HG03060 (cell line): ENCODE results near the gene PIAS1.
"Not testable (repeated sequence)": the region's sequence is repeated elsewhere in the genome, so short reads cannot be mapped to it uniquely, and the experiment has no call there.

ENCODE experiments used
- ATAC-seq: cut with Tn5 transposase; IDR thresholded peaks from one replicate; pipeline ENCODE4 v1.9.1; 2021; ENCODE audit warnings: low read depth, moderate number of reproducible peaks; ENCODE audit not compliant: unreplicated experiment

The PIAS1 gene

GRCh38 chr15:68113273-68113672 is 59.2 kb downstream of the PIAS1 start:
- no peak for ATAC-seq

GRCh38 chr15:68113751-68114150 is 59.6 kb downstream of the PIAS1 start:
- no peak for ATAC-seq

- no peak for ATAC-seq
Measured at GRCh38 chr15:68114356-68114755, 60.2 kb downstream of the PIAS1 start.

- ATAC-seq: no peak
Measured at GRCh38 chr15:68114840-68115239, 60.7 kb downstream of the PIAS1 start.

GRCh38 chr15:68124700-68125099 is 70.6 kb downstream of the PIAS1 start:
- no peak for ATAC-seq

GRCh38 chr15:68126396-68126795 is 72.3 kb downstream of the PIAS1 start:
- no peak for ATAC-seq

- no peak for ATAC-seq
Measured at GRCh38 chr15:68129072-68129471, 75.0 kb downstream of the PIAS1 start.

- ATAC-seq: no peak
Measured at GRCh38 chr15:68130851-68131250, 76.7 kb downstream of the PIAS1 start.

- ATAC-seq: no peak
Measured at GRCh38 chr15:68137096-68137495, 83.0 kb downstream of the PIAS1 start.

GRCh38 chr15:68143129-68143528 is 89.0 kb downstream of the PIAS1 start:
- no peak for ATAC-seq

- ATAC-seq: no peak
Measured at GRCh38 chr15:68143785-68144184, 89.7 kb downstream of the PIAS1 start.

- ATAC-seq: no peak
Measured at GRCh38 chr15:68145706-68146105, 91.6 kb downstream of the PIAS1 start.

GRCh38 chr15:68148039-68148438 is 93.9 kb downstream of the PIAS1 start:
- ATAC-seq: no peak

- ATAC-seq: no peak
Measured at GRCh38 chr15:68149059-68149458, 94.9 kb downstream of the PIAS1 start.

- no peak for ATAC-seq
Measured at GRCh38 chr15:68150187-68150586, 96.1 kb downstream of the PIAS1 start.

GRCh38 chr15:68151277-68151676 is 97.2 kb downstream of the PIAS1 start:
- ATAC-seq: no peak

GRCh38 chr15:68152342-68152741 is 98.2 kb downstream of the PIAS1 start:
- no peak for ATAC-seq

- no peak for ATAC-seq
Measured at GRCh38 chr15:68154923-68155559, 100.9 kb downstream of the PIAS1 start.

- ATAC-seq: no peak
Measured at GRCh38 chr15:68157074-68157473, 103.0 kb downstream of the PIAS1 start.

- no peak for ATAC-seq
Measured at GRCh38 chr15:68158046-68158628, 104.0 kb downstream of the PIAS1 start.

- ATAC-seq: no peak
Measured at GRCh38 chr15:68163191-68163590, 109.1 kb downstream of the PIAS1 start.

GRCh38 chr15:68166847-68167246 is 112.7 kb downstream of the PIAS1 start:
- ATAC-seq: no peak

GRCh38 chr15:68172037-68172436 is 117.9 kb downstream of the PIAS1 start:
- not testable (repeated sequence) for ATAC-seq
